Neutrophil (primary cell): ENCODE results near the gene CD209.
A peak's percentile ranks its signal among the peaks of the same experiment; 100 is the strongest.

ENCODE experiments used
- H3K27ac ChIP-seq: fragments of 200-600 bp; sonication (generic); 2 replicates; pipeline ENCODE4 v1.5.1; 2016; ENCODE audit warnings: mild to moderate bottlenecking, moderate library complexity
- H3K27me3 ChIP-seq: fragments of 200-600 bp; sonication (generic); 2 replicates; pipeline ENCODE4 v1.6.0; 2016; ENCODE audit warnings: mild to moderate bottlenecking
- H3K36me3 ChIP-seq: fragments of 200-600 bp; sonication (generic); 2 replicates; pipeline ENCODE4 v1.5.1; 2017
- H3K4me1 ChIP-seq, 2 experiments: fragments of 200-600 bp in 1 of 2; sonication (generic) in 1 of 2; 1 replicate in 1 of 2; 2 replicates in 1 of 2; pipeline versions ENCODE4 v1.5.1 to v1.6.1; 2013 to 2016; ENCODE audit warnings: low read depth in 1 of 2, low read length in 1 of 2, mild to moderate bottlenecking in 1 of 2, moderate library complexity in 1 of 2; ENCODE audit not compliant: control insufficient read depth in 1 of 2, insufficient read depth in 1 of 2
- H3K4me3 ChIP-seq, 2 experiments: fragments of 200-600 bp in 1 of 2; sonication (generic) in 1 of 2; 1 replicate in 1 of 2; 2 replicates in 1 of 2; pipeline ENCODE4 v1.5.1; 2013 to 2016; ENCODE audit warnings: low read depth in 1 of 2, low read length in 1 of 2, mild to moderate bottlenecking in 1 of 2, moderate library complexity in 1 of 2
- H3K9me3 ChIP-seq: fragments of 200-600 bp; sonication (generic); 2 replicates; pipeline ENCODE4 v1.5.1; 2016
- TF ChIP-seq, protein P1 (sequence below): fragments of 200-600 bp; sonication (generic); IDR thresholded peaks from 2 replicates; pipeline ENCODE4 v1.5.1; 2016; ENCODE audit warnings: antibody characterized with exemption

Gene CD209

GRCh38 chr19:7709932-7710460 is 37.3 kb downstream of the CD209 start:
- Histone ChIP-seq H3K27me3 (no peaks in the 10 kb centered on the region), H3K27ac (peak overlapping the region; percentile 99), H3K9me3 (no peaks in the 10 kb centered on the region), H3K4me1 (peaks cover 67 to 74% of the 10 kb centered on the region in 2 experiments), H3K36me3 (no peaks in the 10 kb centered on the region), H3K4me3 (no peak overlapping the region)
- TF ChIP-seq, protein P1, sequence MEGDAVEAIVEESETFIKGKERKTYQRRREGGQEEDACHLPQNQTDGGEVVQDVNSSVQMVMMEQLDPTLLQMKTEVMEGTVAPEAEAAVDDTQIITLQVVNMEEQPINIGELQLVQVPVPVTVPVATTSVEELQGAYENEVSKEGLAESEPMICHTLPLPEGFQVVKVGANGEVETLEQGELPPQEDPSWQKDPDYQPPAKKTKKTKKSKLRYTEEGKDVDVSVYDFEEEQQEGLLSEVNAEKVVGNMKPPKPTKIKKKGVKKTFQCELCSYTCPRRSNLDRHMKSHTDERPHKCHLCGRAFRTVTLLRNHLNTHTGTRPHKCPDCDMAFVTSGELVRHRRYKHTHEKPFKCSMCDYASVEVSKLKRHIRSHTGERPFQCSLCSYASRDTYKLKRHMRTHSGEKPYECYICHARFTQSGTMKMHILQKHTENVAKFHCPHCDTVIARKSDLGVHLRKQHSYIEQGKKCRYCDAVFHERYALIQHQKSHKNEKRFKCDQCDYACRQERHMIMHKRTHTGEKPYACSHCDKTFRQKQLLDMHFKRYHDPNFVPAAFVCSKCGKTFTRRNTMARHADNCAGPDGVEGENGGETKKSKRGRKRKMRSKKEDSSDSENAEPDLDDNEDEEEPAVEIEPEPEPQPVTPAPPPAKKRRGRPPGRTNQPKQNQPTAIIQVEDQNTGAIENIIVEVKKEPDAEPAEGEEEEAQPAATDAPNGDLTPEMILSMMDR = no peak

- Histone ChIP-seq H3K4me1 (peaks cover 58 to 65% of the 10 kb centered on the region in 2 experiments), H3K27ac (peak overlapping the region; percentile 99), H3K9me3 (no peaks in the 10 kb centered on the region), H3K36me3 (no peaks in the 10 kb centered on the region), H3K27me3 (no peaks in the 10 kb centered on the region), H3K4me3 (peak overlapping the region; percentile 41 to 50)
- TF ChIP-seq, protein P1 = no peak
Measured at GRCh38 chr19:7706955-7707456, 40.3 kb downstream of the CD209 start.

GRCh38 chr19:7706188-7706954 is 41.0 kb downstream of the CD209 start:
- peaks cover 58 to 65% of the 10 kb centered on the region in 2 experiments for H3K4me1 ChIP-seq
- no peaks in the 10 kb centered on the region for H3K36me3 ChIP-seq
- peak overlapping the region; percentile 41 to 50 for H3K4me3 ChIP-seq
- no peaks in the 10 kb centered on the region for H3K27me3 ChIP-seq
- TF ChIP-seq, protein P1 = no peak
- no peaks in the 10 kb centered on the region for H3K9me3 ChIP-seq
- H3K27ac ChIP-seq = peak overlapping the region; percentile 99

- Histone ChIP-seq H3K27me3 (no peaks in the 10 kb centered on the region), H3K4me3 (peak overlapping the region; percentile 41 to 50), H3K4me1 (peaks cover 56 to 61% of the 10 kb centered on the region in 2 experiments), H3K27ac (peak overlapping the region; percentile 99), H3K36me3 (no peaks in the 10 kb centered on the region), H3K9me3 (no peaks in the 10 kb centered on the region)
- TF ChIP-seq, protein P1 = no peak
Measured at GRCh38 chr19:7705387-7706187, 41.7 kb downstream of the CD209 start.

DNA sequence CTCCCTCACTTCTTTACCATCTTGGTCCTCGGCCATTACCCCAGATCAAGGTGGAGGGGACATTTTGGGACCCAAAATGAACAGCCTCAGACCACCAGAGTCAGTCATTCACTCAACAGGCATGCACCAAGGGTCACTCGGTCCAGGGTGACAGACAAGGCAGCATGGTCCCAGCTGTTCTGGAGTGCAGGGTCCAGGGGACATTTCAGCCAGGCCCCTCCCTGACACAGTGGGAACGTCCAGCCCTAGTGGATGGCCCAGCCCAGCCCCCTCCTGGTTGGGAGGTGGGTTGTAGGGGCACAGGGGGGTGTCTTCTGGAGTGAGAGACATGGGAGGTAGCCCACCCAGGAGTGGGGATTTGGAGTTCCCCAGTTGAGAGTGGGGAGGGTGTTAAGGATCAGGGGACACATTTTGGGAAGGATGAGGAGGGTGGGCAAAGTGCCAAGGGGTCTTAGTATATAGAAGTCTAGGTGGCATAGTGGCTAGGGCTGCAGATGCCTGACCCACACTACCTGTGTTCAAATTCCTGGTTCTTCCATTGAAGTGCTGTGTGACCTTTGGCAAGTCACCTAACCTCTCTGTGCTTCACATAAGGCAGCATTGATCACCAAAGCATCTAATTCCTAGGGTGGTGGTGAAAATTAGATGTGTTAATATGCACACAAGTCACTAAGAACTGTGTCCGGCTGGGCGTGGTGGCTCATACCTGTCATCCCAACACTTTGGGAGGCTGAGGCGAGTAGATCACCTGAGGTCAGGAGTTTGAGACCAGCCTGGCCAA is 42.9 kb downstream of the CD209 start:
- Histone ChIP-seq H3K27ac (peak overlapping the region; percentile 99), H3K4me1 (peaks cover 45 to 50% of the 10 kb centered on the region in 2 experiments), H3K4me3 (peak overlapping the region in 1 of 2 experiments; percentile 50), H3K36me3 (no peaks in the 10 kb centered on the region), H3K27me3 (no peaks in the 10 kb centered on the region), H3K9me3 (no peaks in the 10 kb centered on the region)
- TF ChIP-seq, protein P1 = no peak
